HepG2 (cell line): ENCODE data around the gene PSMD1. TPM values are rescaled to one million over a fixed set of nuclear protein-coding genes. Genes with fewer than 3 reads are reported as not detected.

Experiments
- ATF2 ChIP-seq: sonication (generic); formaldehyde crosslinking; IDR thresholded peaks from 2 replicates; pipeline ENCODE4 v1.4.0; 2020; ENCODE audit warnings: missing genetic modification reagents
- ATF7-NPFF ChIP-seq: sonication (generic); formaldehyde crosslinking; IDR thresholded peaks from 2 replicates; pipeline ENCODE4 v1.8.1; 2023; ENCODE audit warnings: mild to moderate bottlenecking, low read depth, missing genetic modification reagents, moderate library complexity
- BCL6 ChIP-seq: IDR thresholded peaks from 2 replicates; pipeline ENCODE4 v1.6.1; 2016; ENCODE audit warnings: missing genetic modification reagents, missing compliant biosample characterization
- BRD4 ChIP-seq: sonication (generic); formaldehyde crosslinking; IDR thresholded peaks from 2 replicates; pipeline ENCODE4 v1.4.0; 2020; ENCODE audit warnings: missing genetic modification reagents
- DMTF1 ChIP-seq: sonication (generic); formaldehyde crosslinking; IDR thresholded peaks from 2 replicates; pipeline ENCODE4 v1.4.0; 2020; ENCODE audit warnings: mild to moderate bottlenecking, missing genetic modification reagents
- ERF ChIP-seq: IDR thresholded peaks from 2 replicates; pipeline ENCODE4 v1.6.1; 2018; ENCODE audit warnings: missing biosample characterization, missing genetic modification reagents
- GRHL1 ChIP-seq: sonication (generic); formaldehyde crosslinking; conservative IDR thresholded peaks from 2 replicates; pipeline ENCODE4 v1.8.0; 2022; ENCODE audit warnings: missing genetic modification reagents
- IKZF4 ChIP-seq: sonication (generic); formaldehyde crosslinking; IDR thresholded peaks from 2 replicates; pipeline ENCODE4 v1.5.1; 2020; ENCODE audit warnings: borderline replicate concordance, mild to moderate bottlenecking, low read depth, missing genetic modification reagents; ENCODE audit errors: not compliant biosample characterization
- MTERF4 ChIP-seq: sonication (generic); formaldehyde crosslinking; IDR thresholded peaks from 2 replicates; pipeline ENCODE4 v1.8.0; 2023; ENCODE audit warnings: mild to moderate bottlenecking, missing genetic modification reagents
- NCOA2 ChIP-seq: sonication (generic); formaldehyde crosslinking; IDR thresholded peaks from 2 replicates; pipeline ENCODE4 v1.8.0; 2022; ENCODE audit warnings: inconsistent platforms
- SALL1 ChIP-seq: sonication (generic); formaldehyde crosslinking; IDR thresholded peaks from 2 replicates; pipeline ENCODE4 v1.8.0; 2022; ENCODE audit warnings: mild to moderate bottlenecking, missing genetic modification reagents
- XRCC5 ChIP-seq: fragments of 200-400 bp; formaldehyde crosslinking; optimal IDR thresholded peaks from 2 replicates; pipeline ENCODE3; 2017; ENCODE audit warnings: mild to moderate bottlenecking, low read length
- ZBTB20 ChIP-seq: sonication (generic); formaldehyde crosslinking; IDR thresholded peaks from 2 replicates; pipeline ENCODE4 v1.8.1; 2023; ENCODE audit warnings: missing genetic modification reagents, low read depth, mild to moderate bottlenecking, borderline replicate concordance
- ZBTB38 ChIP-seq: sonication (generic); formaldehyde crosslinking; IDR thresholded peaks from 2 replicates; pipeline ENCODE4 v1.5.1; 2020; ENCODE audit warnings: mild to moderate bottlenecking, missing genetic modification reagents
- ZNF350 ChIP-seq: sonication (generic); formaldehyde crosslinking; IDR thresholded peaks from 2 replicates; pipeline ENCODE4 v1.4.0; 2020; ENCODE audit warnings: mild to moderate bottlenecking, low read depth, missing genetic modification reagents, borderline replicate concordance
- ZNF572 ChIP-seq: sonication (generic); formaldehyde crosslinking; IDR thresholded peaks from 2 replicates; pipeline ENCODE4 v1.5.1; 2020; ENCODE audit warnings: mild to moderate bottlenecking, missing genetic modification reagents
- ZNF605 ChIP-seq: sonication (generic); formaldehyde crosslinking; IDR thresholded peaks from 2 replicates; pipeline ENCODE4 v1.8.0; 2022; ENCODE audit warnings: mild to moderate bottlenecking, missing genetic modification reagents
- ZNF761 ChIP-seq: sonication (generic); formaldehyde crosslinking; conservative IDR thresholded peaks from 2 replicates; pipeline ENCODE4 v1.4.0; 2020; ENCODE audit warnings: mild to moderate bottlenecking, missing genetic modification reagents
- ZNF777 ChIP-seq: sonication (generic); formaldehyde crosslinking; IDR thresholded peaks from 2 replicates; pipeline ENCODE4 v1.4.0; 2020; ENCODE audit warnings: missing genetic modification reagents
- ZSCAN21 ChIP-seq: sonication (generic); formaldehyde crosslinking; IDR thresholded peaks from 2 replicates; pipeline ENCODE4 v1.8.0; 2022; ENCODE audit warnings: mild to moderate bottlenecking, missing genetic modification reagents, moderate library complexity, borderline replicate concordance
- ZSCAN25 ChIP-seq: sonication (generic); formaldehyde crosslinking; IDR thresholded peaks from 2 replicates; pipeline ENCODE4 v1.8.0; 2022; ENCODE audit warnings: mild to moderate bottlenecking, missing genetic modification reagents
- polyA plus RNA-seq, 8 experiments: library from polyadenylated mRNA; depleted of rRNA in 3 of 8; stranded (reverse) in 7 of 8; unstranded in 1 of 8; fragments of >200 nt; fragmentation: Illumina TruSeq in 4 of 8; extraction: Trizol in 4 of 8; gene quantifications; 2 replicates each; pipeline versions ENCODE4 v1.2.1 to v1.2.3, GENCODE V29; 2011 to 2016; ENCODE audit warnings: low read depth in 4 of 8, missing spikeins in 1 of 8, mixed read lengths in 1 of 8; ENCODE audit not compliant: insufficient read depth in 1 of 8
- total RNA-seq, 5 experiments: library from RNA; depleted of rRNA; stranded (reverse); fragments of >200 nt; fragmentation: Illumina TruSeq; extraction: Trizol; gene quantifications; 2 replicates each; pipeline ENCODE4 v1.2.3, GENCODE V29; 2016; ENCODE audit warnings: low read depth in 1 of 5

The PSMD1 gene
- total and polyA plus RNA-seq, 2 of the 13 experiments (the other 11 are each of a cell fraction or from before 2014, with no cell fraction given) = 136 to 191 TPM

- TF ChIP-seq ZBTB20 (0 out of 2 replicates have a peak, but pooled peaks have one; percentile 53), ZNF350 (0 out of 2 replicates have a peak, but pooled peaks have one; percentile 8), BCL6 (CRISPR knock-in tag) (no peak), ZNF777 (CRISPR knock-in tag) (0 out of 2 replicates have a peak, but pooled peaks have one; percentile 3), NCOA2 (CRISPR knock-in tag) (no peak), XRCC5 (peak; percentile 43), IKZF4 (peak; percentile 46), ZSCAN25 (CRISPR knock-in tag) (peak; percentile 14; the same call in 1 of the 2 replicates), ZSCAN21 (CRISPR knock-in tag) (0 out of 2 replicates have a peak, but pooled peaks have one; percentile 32), MTERF4 (0 out of 2 replicates have a peak, but pooled peaks have one; percentile 39), ERF (no peak), ZNF605 (CRISPR knock-in tag) (peak; percentile 79; the same call in 1 of the 2 replicates), ZNF761 (CRISPR knock-in tag) (no peak), DMTF1 (no peak), ZBTB38 (CRISPR knock-in tag) (0 out of 2 replicates have a peak, but pooled peaks have one; percentile 7), ATF7-NPFF (CRISPR knock-in tag) (no peak), GRHL1 (CRISPR knock-in tag) (no peak), ZNF572 (CRISPR knock-in tag) (no peak), SALL1 (CRISPR knock-in tag) (no peak), BRD4 (CRISPR knock-in tag) (no peak), ATF2 (CRISPR knock-in tag) (no peak)
Observed at GRCh38 chr2:231189571-231190495, 133.2 kb downstream of the PSMD1 start (continued).
